ENCODE measurements around the gene MAGI2. TPM values are rescaled to one million over a fixed set of nuclear protein-coding genes. Genes with fewer than 3 reads are reported as not detected.

MAGI2 gene
- total RNA-seq, 4 donors from 2014 or later = 0.90 to 2.4 (median 0.99) TPM

- in situ Hi-C loops (cut with MboI; ENCODE audit: low sequenced_read_pairs in 4 of 4) = no loop called here
- no peaks in the 10 kb centered on the region for H3K4me1 ChIP-seq
- no peak for ATAC-seq
Measured at GRCh38 chr7:78095549-78095948, 1357.9 kb downstream of the MAGI2 start.

GRCh38 chr7:78092331-78092730 is 1361.1 kb downstream of the MAGI2 start:
- H3K36me3 ChIP-seq = no peaks in the 10 kb centered on the region
- intact Hi-C loops (cut with DNase I; ENCODE audit: low total_unique reads) (no loop called here), in situ Hi-C loops (cut with MboI; ENCODE audit: low sequenced_read_pairs in 4 of 4) (no loop called here)
- no peak for DNase-seq
- no peak for ATAC-seq
- no peaks in the 10 kb centered on the region for H3K27me3 ChIP-seq
- no peak for TF ChIP-seq POLR2A (IDR thresholded peaks at IDR 0.05)
- no peak for TF ChIP-seq CTCF (IDR thresholded peaks at IDR 0.05 in 4 of 5, conservative IDR thresholded peaks at IDR 0.05 in 1 of 5)
- no peak overlapping the region for H3K27ac ChIP-seq
- H3K4me1 ChIP-seq = no peaks in the 10 kb centered on the region
- H3K4me3 ChIP-seq = no peak overlapping the region
- H3K9me3 ChIP-seq = no peaks in the 10 kb centered on the region

More at GRCh38 chr7:78095549-78095948, 1357.9 kb downstream of the MAGI2 start:
- no peaks in the 10 kb centered on the region for H3K9me3 ChIP-seq
- H3K4me3 ChIP-seq = no peak overlapping the region
- no peaks in the 10 kb centered on the region for H3K27me3 ChIP-seq
- no peak overlapping the region for H3K27ac ChIP-seq
- intact Hi-C loops (cut with DNase I; ENCODE audit: low total_unique reads) = no loop called here
- TF ChIP-seq POLR2A (IDR thresholded peaks at IDR 0.05) (no peak), CTCF (IDR thresholded peaks at IDR 0.05 in 4 of 5, conservative IDR thresholded peaks at IDR 0.05 in 1 of 5) (no peak)
- DNase-seq = no peak
- H3K36me3 ChIP-seq = no peaks in the 10 kb centered on the region

GRCh38 chr7:78090616-78091015 is 1362.9 kb downstream of the MAGI2 start:
- no peak overlapping the region for H3K27ac ChIP-seq
- in situ Hi-C loops (cut with MboI; ENCODE audit: low sequenced_read_pairs in 4 of 4) = no loop called here
- no peaks in the 10 kb centered on the region for H3K4me1 ChIP-seq
- H3K4me3 ChIP-seq = no peak overlapping the region
- H3K36me3 ChIP-seq = no peaks in the 10 kb centered on the region
- TF ChIP-seq CTCF (IDR thresholded peaks at IDR 0.05 in 4 of 5, conservative IDR thresholded peaks at IDR 0.05 in 1 of 5) (no peak), POLR2A (IDR thresholded peaks at IDR 0.05) (no peak)
- DNase-seq (no peak), ATAC-seq (no peak)
- no peaks in the 10 kb centered on the region for H3K27me3 ChIP-seq
- H3K9me3 ChIP-seq = no peaks in the 10 kb centered on the region
- intact Hi-C loops (cut with DNase I; ENCODE audit: low total_unique reads) = no loop called here

GRCh38 chr7:78083476-78084120 is 1369.9 kb downstream of the MAGI2 start:
- TF ChIP-seq CTCF (IDR thresholded peaks at IDR 0.05 in 4 of 5, conservative IDR thresholded peaks at IDR 0.05 in 1 of 5) (no peak), POLR2A (IDR thresholded peaks at IDR 0.05) (no peak)
- in situ Hi-C loops (cut with MboI; ENCODE audit: low sequenced_read_pairs in 4 of 4) = no loop called here
- no peak overlapping the region for H3K4me3 ChIP-seq
- no peaks in the 10 kb centered on the region for H3K36me3 ChIP-seq
- no peak overlapping the region for H3K27ac ChIP-seq
- no peaks in the 10 kb centered on the region for H3K4me1 ChIP-seq
- no peaks in the 10 kb centered on the region for H3K27me3 ChIP-seq
- ATAC-seq = no peak
- intact Hi-C loops (cut with DNase I; ENCODE audit: low total_unique reads) = no loop called here
- DNase-seq = no peak
- no peaks in the 10 kb centered on the region for H3K9me3 ChIP-seq

GRCh38 chr7:78082556-78082955 is 1370.9 kb downstream of the MAGI2 start:
- Histone ChIP-seq H3K36me3 (no peaks in the 10 kb centered on the region), H3K9me3 (no peaks in the 10 kb centered on the region), H3K27me3 (no peaks in the 10 kb centered on the region), H3K4me1 (no peaks in the 10 kb centered on the region), H3K27ac (no peak overlapping the region), H3K4me3 (no peak overlapping the region)
- in situ Hi-C loops (cut with MboI; ENCODE audit: low sequenced_read_pairs in 4 of 4) (no loop called here), intact Hi-C loops (cut with DNase I; ENCODE audit: low total_unique reads) (no loop called here)
- ATAC-seq = no peak
- TF ChIP-seq CTCF (IDR thresholded peaks at IDR 0.05 in 4 of 5, conservative IDR thresholded peaks at IDR 0.05 in 1 of 5) (no peak), POLR2A (IDR thresholded peaks at IDR 0.05) (no peak)
- no peak for DNase-seq
